GM12801 (cell line): ENCODE measurements around the gene SPAG17.

Experiments
- TF ChIP-seq, protein P1 (sequence below): IDR thresholded peaks from one replicate; pipeline ENCODE4 v1.5.1; 2011; ENCODE audit warnings: control low read depth; ENCODE audit not compliant: insufficient read length; ENCODE audit errors: extremely low read depth

SPAG17 gene

DNA sequence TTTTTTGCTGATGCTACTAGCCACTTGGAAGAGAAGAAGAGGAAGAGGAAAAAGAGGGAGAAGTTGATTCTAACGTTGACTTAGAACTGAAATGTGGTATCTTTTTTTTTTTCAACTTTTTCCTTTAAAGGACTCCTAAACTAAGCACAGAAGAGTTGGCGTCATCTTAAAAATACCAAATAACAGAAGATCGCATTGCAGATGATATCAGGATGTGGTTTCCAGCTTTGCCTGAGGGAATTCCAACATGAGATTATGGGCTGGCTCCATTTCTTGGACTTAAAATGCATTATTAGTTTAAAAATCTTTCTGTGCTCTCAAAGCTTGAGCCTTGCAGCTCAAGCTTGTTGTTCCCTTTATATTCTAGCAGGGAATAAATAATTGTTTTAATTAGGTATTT lies 225.7 kb downstream of the SPAG17 start:
- TF ChIP-seq, protein P1, sequence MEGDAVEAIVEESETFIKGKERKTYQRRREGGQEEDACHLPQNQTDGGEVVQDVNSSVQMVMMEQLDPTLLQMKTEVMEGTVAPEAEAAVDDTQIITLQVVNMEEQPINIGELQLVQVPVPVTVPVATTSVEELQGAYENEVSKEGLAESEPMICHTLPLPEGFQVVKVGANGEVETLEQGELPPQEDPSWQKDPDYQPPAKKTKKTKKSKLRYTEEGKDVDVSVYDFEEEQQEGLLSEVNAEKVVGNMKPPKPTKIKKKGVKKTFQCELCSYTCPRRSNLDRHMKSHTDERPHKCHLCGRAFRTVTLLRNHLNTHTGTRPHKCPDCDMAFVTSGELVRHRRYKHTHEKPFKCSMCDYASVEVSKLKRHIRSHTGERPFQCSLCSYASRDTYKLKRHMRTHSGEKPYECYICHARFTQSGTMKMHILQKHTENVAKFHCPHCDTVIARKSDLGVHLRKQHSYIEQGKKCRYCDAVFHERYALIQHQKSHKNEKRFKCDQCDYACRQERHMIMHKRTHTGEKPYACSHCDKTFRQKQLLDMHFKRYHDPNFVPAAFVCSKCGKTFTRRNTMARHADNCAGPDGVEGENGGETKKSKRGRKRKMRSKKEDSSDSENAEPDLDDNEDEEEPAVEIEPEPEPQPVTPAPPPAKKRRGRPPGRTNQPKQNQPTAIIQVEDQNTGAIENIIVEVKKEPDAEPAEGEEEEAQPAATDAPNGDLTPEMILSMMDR, result no peak

DNA sequence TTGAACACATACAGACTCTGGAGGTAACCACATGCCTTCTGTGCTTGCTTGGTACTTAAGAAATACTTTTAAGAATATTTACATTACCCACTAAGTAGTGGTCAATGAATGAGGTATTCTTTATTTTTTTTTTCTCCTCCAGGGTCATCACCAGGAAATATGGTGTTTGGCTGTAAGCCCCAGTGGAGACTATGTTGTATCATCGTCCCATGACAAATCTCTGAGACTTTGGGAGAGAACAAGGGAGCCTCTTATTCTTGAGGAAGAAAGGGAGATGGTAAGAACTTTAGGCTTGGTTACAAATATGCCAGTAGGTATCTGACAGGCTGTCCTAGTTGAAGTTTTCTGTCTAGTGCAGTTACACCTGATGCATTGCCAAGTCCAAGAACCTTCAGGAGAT lies 232.6 kb downstream of the SPAG17 start:
- TF ChIP-seq, protein P1, result no peak

DNA sequence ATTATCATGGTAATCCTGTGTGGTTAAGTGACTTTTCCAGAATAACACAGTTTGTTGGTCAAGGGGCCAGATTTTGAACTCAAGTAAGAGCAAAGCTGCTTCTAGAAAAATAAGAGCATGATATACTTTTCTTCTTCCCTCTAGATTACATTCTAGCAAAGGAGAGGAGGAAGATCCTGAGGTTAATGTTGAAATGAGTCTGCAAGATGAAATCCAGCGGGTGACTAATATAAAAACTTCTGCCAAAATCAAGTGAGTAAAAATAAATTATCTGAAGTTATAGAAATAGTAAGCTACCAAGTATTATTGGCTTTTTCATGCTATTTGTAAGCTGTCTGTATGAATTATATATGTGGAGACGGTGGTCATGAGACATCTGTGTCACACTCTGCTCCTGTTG lies 242.7 kb downstream of the SPAG17 start:
- TF ChIP-seq, protein P1, result no peak

DNA sequence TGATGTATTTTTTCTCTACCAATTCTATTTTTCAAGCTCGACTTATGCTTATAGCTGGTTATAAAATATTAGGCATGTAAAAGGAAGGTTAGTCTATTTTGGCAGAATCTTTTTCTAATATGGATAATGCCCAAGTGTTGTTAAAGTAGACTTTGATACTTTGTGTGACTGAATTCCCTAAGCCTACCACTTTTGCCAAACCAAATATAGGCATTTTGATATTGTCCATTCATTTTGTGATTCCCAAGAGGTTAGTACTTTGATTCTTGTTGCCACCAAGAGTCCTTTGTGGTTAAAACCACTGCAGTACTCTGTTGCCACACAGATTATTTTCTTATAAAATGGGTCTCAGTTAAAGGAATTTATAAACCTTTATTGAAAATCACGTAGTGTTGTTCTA lies 251.3 kb downstream of the SPAG17 start:
- TF ChIP-seq, protein P1, result no peak

DNA sequence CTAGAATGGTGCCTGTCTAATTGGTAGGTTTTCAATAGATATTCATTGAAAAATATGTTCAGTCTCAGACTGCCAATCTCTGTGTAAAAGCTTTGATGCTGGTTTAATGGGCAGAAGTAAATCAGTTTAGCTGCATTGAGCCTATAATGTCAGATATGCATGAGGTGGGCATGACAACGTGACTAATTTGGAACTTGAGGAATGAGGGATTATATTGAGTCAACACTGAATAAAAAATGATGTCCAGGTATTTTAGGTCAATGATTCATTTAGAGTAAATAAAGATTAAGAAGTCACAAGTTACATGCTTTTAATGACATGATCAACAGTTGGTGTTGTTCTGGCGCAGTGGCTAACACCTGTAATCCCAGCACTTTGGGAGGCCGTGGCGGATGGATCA lies 252.5 kb downstream of the SPAG17 start:
- TF ChIP-seq, protein P1, result no peak

DNA sequence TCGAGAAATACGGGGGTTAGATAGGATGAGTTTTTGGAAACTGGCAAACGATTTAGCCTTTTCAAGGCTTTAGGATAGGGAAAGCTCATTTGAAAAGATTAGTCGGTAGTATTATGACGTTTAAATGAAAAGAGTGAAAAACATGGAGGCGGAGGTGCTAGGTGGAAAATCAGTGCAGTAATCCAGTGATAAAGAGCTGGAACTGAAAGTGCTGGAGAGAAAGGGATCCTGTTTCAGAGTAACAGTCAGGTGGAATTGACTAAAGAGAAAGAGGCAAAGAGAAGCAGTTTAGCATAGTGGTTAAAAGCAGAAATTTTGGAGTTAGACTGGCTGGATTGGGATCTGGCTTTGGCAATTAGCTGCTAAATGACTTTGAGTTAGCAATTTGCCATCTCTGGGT lies 254.5 kb downstream of the SPAG17 start:
- TF ChIP-seq, protein P1, result no peak

DNA sequence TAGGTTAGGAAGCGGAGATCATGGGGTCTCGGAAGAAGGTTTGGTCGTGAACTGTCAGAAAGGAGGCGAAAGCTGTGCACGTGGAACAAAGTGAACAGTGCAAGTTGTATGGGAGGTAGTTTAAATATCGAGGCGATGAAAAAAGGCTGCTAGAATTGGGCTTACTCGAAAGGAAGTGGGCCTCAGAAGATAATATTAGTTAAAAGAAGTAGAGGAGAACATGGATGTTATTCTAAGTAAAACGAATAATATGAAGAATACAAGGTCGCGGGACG lies 254.9 kb downstream of the SPAG17 start:
- TF ChIP-seq, protein P1, result no peak
